ENCODE measurements around the gene NOS1AP.

- TF ChIP-seq CTCF (IDR thresholded peaks at IDR 0.05) = no peak
- TF ChIP-seq POLR2A (IDR thresholded peaks at IDR 0.05; ENCODE audit: low read depth) = no peak
- no peak for TF ChIP-seq EP300 (IDR thresholded peaks at IDR 0.05)
These were observed 149.1 kb downstream of the NOS1AP start for GRCh38 chr1:162218546-162218945.

All from esophagus muscularis mucosa (tissue), 4 donors.